HG03520 (cell line): ENCODE data around the gene LRP5.

ENCODE experiments used
- ATAC-seq: cut with Tn5 transposase; IDR thresholded peaks from one replicate; pipeline ENCODE4 v1.9.1; 2021; ENCODE audit warnings: mild to moderate bottlenecking, moderate library complexity; ENCODE audit not compliant: unreplicated experiment

LRP5 gene

GRCh38 chr11:68328374-68329091, 16.1 kb downstream of the LRP5 start:
- ATAC-seq, result no peak

- no peak for ATAC-seq
Observed at GRCh38 chr11:68329536-68329935, 17.1 kb downstream of the LRP5 start.

- no peak for ATAC-seq
Observed at GRCh38 chr11:68329978-68330699, 17.7 kb downstream of the LRP5 start.

GRCh38 chr11:68330700-68331337, 18.4 kb downstream of the LRP5 start:
- no peak for ATAC-seq

- ATAC-seq, result no peak
Observed at GRCh38 chr11:68331338-68331947, 19.1 kb downstream of the LRP5 start.

- ATAC-seq, result no peak
Observed at GRCh38 chr11:68332186-68332585, 19.8 kb downstream of the LRP5 start.

GRCh38 chr11:68333173-68333572, 20.8 kb downstream of the LRP5 start:
- ATAC-seq, result no peak

- ATAC-seq, result no peak
Observed at GRCh38 chr11:68334923-68335322, 22.5 kb downstream of the LRP5 start.

GRCh38 chr11:68335683-68336082, 23.3 kb downstream of the LRP5 start:
- no peak for ATAC-seq

- no peak for ATAC-seq
Observed at GRCh38 chr11:68336716-68337115, 24.3 kb downstream of the LRP5 start.

GRCh38 chr11:68337399-68337835, 25.0 kb downstream of the LRP5 start:
- no peak for ATAC-seq

GRCh38 chr11:68338051-68338780, 25.8 kb downstream of the LRP5 start:
- no peak for ATAC-seq

GRCh38 chr11:68340003-68340767, 27.8 kb downstream of the LRP5 start:
- no peak for ATAC-seq

GRCh38 chr11:68340784-68341556, 28.6 kb downstream of the LRP5 start:
- ATAC-seq, result no peak

- no peak for ATAC-seq
Observed at GRCh38 chr11:68341557-68342458, 29.4 kb downstream of the LRP5 start.

GRCh38 chr11:68342459-68343158, 30.2 kb downstream of the LRP5 start:
- no peak for ATAC-seq

- no peak for ATAC-seq
Observed at GRCh38 chr11:68343761-68344256, 31.4 kb downstream of the LRP5 start.
